DMS153 treated with DMSO at 0.1 percent for 48 hours (cell line): ENCODE data around the gene NES.
A peak's percentile ranks its signal among the peaks of the same experiment; 100 is the strongest.

Experiments used
- DNase-seq: peaks from one replicate; lab custom pipeline; 2025; ENCODE audit not compliant: unreplicated experiment; lab: John Stamatoyannopoulos, UW

Gene NES

DNA sequence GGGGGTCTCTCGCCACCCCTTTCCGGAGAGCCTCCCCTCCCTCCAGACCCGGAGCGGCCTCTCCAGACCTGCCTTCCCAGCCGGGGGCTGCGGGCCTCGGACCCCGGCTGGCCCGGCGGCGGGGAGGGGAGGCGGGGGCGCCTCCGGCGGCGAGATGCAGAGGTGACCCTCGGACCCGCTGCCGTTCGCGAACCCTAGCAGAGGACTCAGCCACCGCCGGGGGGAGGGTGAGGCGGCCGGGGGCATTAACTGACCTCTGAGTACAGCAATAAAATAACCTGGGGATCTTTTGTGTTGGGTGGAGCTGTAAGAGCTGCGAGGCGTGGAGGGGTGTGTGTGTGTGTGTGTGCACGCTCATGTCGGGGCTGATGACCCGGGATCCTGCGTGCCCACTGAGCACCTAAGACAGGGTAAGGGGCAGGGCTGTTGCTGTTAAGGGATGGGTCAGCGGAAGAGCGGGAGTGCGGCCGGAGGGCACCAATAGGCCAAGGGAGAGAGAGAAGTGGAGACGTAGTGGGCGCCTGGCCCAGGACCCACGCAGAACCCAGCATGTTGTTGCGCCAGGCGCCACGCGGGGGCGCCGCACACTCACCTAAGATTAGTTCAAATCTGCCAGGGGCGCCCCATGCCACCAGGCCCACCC, 51.6 kb downstream of the NES start:
- peak; percentile 30 for DNase-seq

DNA sequence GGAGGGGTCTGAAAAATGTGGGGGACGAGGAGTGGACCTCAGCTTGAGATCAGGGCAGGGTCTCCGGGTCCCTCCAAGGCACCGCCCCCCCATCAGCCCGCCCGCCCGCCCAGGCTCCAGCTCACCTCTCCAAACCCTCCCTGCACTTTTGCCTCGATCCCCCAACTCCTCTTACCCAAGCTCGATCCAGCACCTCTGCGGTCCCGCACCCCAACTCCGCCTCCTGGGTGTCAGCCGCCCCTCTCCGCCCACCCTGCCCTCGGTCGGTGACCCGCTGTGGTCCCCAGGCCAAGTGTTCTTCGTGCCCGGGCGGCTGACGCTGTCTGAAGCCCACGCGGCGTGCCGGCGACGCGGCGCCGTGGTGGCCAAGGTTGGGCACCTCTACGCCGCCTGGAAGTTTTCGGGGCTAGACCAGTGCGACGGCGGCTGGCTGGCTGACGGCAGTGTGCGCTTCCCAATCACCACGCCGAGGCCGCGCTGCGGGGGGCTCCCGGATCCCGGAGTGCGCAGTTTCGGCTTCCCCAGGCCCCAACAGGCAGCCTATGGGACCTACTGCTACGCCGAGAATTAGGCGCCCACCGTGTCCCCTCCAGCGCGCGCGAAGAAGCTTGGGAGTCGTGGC, 52.3 kb downstream of the NES start:
- no peak for DNase-seq

GRCh38 chr1:156623946-156624813, 53.0 kb downstream of the NES start:
- peak; percentile 59 for DNase-seq

DNA sequence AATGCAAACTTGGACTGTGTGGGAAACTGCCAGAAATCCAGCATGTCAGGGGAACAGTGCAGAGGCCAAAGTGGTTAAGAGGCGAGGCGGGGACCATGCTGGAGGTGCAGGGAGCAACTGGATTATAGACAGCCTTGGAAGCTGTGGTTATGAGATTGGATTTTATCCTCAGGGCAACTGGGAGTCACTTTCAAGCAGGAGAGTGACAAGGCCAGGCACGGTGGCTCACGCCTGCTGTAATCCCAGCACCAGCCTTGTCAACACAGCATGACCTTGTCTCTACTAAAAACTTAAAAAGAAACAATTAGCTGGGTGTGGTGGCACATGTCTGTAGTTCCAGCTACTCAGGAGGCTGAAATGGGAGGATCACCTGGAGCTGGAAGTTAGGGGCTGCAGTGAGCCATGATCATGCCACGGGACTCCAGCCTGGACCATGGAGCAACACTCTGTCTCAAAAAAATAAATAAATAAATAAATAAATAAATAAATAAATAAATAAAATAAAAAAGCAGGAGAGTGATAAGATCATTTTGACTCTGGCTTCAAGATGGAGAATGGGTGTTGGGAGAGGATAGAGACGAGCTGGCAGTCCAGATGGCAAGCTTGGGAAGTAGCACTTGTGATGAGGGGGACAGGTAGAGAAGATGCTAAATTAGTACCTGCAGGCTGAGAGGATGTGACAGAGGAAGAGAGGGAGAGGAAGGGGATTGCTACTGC, 54.5 kb downstream of the NES start:
- DNase-seq: no peak

GRCh38 chr1:156619582-156619955, 57.6 kb downstream of the NES start:
- no peak for DNase-seq

- no peak for DNase-seq
Measured at GRCh38 chr1:156618853-156619581, 58.2 kb downstream of the NES start, which contains the start of gene HAPLN2. TSS of gene HAPLN2 (plus strand) at chr1:156619415. CDS start at chr1:156623491, 4,076 bp downstream.
